ENCODE measurements around the gene PRR16.

- TF ChIP-seq CTCF (IDR thresholded peaks at IDR 0.05) (no peak), POLR2A (IDR thresholded peaks at IDR 0.05) (no peak)
Measured at GRCh38 chr5:120615967-120616645, 152.0 kb downstream of the PRR16 start.

Data from esophagus squamous epithelium (tissue), 4 donors.